NCI-H226 (cell line): Measurements from ENCODE around the gene MZB1.

Experiments
- DNase-seq: peaks from one replicate; pipeline ENCODE4 v3.0.0-alpha.2; 2015

The MZB1 gene, protein sequence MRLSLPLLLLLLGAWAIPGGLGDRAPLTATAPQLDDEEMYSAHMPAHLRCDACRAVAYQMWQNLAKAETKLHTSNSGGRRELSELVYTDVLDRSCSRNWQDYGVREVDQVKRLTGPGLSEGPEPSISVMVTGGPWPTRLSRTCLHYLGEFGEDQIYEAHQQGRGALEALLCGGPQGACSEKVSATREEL

DNA sequence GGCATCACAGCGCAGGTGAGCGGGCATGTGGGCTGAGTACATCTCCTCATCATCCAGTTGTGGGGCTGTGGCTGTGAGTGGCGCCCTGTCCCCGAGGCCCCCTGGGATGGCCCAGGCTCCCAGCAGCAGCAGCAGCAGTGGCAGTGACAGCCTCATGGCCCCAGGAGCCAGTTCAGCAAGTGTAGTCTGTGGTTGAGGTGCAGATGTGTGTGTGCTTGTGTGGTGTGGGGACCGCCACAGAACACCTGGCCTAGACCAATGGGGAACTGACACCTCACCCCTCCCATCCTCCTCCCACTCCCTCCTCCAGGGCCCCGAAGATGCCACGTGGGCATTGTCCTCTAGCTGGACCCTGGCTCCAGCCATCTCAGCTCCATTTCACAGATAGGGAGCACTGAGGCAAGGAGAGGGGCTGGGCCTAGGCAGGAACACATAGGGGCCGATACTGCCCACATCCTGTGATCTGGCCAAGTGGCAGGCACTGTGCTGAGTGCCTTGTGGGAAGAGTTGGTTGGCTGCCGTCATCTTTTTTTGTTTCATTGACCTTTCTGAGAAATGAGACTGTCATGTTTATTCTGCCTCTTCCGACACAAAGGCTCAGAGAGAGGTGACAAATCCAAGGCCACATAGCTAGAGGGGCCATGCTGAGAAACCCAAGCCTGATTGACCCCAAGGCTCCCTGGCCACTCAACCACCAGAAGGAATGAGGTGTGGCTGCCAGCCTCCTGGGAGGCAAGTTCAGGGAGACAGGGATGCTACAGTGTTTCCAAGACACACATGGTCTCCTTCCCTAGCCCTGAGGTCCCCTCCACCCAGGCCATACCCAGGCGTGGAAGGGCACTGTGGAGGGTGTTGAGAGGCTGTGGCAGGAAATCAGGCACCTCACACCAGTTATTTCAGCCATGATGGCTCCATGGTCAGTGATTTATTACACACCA is at the start of gene MZB1:
TSS of gene MZB1 (minus strand) at position 213 of the 938 bp plus-strand sequence. CDS start at position 156, 57 bp downstream.
- no peak for DNase-seq

DNA sequence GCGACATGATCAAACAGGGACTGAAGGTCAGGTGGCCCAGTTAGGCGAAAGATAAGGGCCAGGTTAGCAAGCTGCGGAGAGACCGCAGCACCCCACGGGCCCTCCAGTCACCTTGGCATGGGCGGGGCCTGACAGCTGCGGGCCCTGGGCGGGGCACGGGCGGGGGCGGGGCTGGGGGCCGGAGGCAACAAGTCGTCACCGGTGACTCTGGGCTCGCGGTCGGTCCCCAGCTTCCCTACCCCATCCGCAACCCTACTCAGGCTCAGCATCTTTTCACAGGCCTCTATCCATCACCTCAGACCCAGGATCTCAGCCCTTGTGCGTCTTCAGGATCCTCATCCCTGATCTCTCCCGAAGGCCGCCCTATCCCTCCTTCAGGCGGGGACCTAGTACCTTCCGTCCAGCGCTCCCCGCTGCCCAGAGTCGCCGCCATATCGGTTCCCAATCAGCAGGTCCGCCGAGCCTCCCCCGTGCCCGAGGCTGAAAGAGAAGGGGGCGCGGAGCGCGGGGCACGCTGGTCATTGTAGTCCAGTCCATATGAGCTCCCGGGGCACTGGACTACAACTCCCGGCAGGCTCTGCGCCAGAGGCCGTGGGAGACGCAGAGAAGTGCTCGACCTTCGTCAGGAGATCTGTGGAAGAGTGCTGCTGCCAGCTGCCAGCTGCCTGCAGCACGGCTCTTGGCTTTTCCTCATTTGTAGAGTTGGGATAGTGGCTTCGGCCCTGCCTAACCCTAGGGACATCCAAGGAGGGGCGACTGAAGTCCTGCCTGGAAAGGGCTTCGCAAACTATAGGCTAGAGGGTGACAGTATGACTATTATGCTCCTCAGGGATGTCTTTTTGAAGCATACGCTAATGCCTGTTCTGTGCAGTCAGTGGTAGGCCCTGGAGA is 49.5 kb upstream of the MZB1 start, which contains the start of gene DNAJC18:
TSS of gene DNAJC18 (minus strand) at position 513 of the 891 bp plus-strand sequence. CDS start at position 433, 80 bp downstream.
- DNase-seq: peak; percentile 77

DNA sequence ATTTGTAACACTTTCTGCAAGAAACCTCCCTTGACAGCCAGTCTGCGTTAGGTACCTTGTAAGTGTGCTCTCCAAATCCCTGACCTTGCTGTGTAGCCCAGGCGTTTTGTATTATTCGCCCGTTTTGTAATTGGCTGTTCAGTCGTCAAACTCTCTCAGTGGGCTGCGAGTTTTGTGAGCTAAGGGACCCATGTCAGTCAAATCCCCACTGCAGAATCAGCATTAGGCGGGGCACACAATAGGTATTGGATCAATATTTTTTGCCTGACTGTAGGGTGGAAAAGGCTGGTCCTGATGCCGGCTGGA is 48.9 kb upstream of the MZB1 start:
- no peak for DNase-seq

DNA sequence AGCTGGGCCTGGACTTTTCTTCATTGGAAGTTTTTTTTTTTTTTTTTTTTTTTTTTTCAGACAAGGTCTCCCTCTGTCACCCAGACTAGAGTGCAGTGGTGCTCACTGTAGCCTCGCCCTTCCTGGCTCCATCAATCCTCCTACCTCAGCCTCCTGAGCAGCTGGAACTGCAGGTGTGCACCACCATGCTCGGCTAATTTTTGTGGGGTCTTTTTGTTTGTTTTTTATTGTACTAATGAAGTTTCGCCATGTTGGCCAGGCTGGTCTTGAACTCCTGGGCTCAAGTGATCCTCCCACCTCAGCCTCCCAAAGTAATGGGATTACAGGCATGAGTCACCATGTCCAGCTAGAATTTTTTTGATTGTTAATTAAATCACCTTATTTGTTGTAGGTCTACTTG is 46.0 kb upstream of the MZB1 start:
- no peak for DNase-seq

DNA sequence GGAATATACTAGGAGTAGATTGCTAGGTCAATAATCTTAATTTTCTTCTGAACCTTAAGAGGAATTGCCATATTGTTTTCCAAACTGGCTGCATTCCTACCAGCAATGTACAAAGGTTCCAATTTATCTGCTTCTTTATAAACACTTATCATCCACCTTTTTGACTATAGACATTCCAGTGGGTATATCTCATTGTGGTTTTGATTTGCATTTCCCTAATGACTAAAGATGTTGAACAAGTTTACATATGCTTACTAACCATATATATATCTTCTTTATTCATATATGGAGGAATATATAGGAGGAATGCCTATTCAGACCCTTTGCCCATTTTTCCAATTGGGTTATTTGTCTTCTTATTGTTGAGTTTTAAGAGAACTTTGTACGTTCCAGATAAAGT is 42.0 kb upstream of the MZB1 start:
- no peak for DNase-seq

DNA sequence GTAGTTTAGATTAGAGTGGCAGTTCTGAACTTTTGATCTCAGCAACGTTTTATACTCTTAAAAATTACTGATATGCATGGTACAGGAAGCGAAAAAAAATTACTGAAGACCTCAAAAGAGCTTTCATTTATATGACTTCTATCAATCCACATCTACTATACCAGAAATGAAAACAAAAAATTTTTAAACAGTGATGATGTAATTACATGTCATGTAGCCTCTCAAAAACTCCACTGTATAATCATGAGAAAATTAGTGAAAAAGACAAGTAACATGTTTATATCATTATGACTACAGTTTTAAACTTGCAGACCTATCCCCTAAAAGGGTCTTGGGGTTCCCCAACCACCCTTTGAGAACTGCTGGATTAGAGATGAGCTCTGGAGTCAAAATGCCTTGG is 40.3 kb upstream of the MZB1 start:
- DNase-seq: no peak

DNA sequence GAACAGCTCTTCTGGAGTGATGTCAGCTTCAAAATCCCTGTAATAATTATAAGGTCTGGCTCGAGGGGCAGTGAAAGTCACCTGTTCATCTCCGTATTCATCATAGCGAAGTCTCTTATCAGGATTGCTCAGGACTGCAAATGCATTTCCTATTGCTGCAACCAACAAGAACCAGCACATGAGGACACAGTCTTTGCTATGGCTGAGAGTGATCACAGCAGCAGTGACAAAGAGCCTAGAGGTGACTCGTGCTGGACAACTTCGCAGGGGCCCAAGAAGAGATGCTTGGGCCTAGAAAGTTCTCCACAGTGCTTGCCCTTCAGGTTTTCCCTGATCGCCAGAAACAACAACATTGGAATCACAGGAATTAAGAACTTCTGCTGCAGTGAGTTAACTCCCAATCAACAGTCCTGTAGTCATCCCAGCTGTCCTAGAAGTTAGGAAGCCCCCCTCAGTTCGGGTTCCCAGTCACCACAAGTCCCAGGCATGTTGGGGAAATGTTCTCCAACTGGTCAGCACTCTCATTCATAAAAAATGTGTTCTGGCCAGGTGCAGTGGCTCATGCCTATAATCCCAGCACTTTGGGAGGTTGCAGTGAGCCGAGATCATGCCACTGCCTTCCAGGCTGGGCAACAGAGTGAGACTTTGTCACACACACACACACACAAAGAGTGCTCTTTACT is 36.6 kb upstream of the MZB1 start:
- no peak for DNase-seq

DNA sequence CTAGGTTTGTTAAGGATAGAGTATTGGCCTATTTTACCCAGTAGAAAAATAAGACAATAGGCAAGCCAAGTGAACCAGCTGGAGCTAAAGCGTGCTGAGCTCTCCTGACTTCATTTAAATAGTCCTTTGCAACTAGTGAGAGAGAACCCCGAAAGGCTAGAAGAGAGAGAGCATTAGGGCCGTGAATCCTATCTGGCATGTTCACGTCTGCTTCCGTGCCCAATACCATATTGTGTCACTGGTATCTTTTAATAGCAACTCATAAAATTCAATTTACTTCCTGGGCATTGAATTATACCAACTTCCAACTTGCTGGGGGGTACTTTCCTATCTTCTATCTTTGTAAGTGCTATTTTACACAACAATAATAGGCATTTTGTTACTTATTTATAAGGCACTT is 35.8 kb upstream of the MZB1 start:
- no peak for DNase-seq

DNA sequence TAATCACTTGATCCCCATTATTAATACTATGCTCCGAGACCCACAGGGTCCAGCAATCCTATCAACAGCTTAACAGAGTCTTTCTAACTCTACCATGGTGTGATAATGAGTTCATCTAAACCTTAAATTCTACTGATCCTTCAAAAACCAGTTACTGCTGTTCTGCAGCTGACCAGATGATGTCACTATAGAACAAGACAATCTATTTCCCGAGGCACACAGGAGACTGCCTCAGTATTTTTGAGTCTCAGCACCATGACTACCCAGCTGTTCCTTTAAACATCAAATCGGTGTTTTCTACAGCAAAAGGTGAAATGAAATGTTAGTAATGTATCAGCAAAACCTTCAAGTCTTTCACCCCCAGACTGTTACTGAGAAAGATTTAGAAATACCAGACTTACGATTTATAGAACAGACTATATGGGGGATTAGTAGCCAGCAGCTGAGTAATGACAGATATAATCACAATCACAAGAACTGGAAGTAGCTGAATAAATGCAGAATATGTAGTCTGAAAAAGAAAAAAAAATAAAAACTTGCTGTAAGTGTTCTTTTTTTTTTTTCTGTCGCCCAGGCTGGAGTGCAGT is 32.7 kb upstream of the MZB1 start:
- DNase-seq: peak; percentile 41

DNA sequence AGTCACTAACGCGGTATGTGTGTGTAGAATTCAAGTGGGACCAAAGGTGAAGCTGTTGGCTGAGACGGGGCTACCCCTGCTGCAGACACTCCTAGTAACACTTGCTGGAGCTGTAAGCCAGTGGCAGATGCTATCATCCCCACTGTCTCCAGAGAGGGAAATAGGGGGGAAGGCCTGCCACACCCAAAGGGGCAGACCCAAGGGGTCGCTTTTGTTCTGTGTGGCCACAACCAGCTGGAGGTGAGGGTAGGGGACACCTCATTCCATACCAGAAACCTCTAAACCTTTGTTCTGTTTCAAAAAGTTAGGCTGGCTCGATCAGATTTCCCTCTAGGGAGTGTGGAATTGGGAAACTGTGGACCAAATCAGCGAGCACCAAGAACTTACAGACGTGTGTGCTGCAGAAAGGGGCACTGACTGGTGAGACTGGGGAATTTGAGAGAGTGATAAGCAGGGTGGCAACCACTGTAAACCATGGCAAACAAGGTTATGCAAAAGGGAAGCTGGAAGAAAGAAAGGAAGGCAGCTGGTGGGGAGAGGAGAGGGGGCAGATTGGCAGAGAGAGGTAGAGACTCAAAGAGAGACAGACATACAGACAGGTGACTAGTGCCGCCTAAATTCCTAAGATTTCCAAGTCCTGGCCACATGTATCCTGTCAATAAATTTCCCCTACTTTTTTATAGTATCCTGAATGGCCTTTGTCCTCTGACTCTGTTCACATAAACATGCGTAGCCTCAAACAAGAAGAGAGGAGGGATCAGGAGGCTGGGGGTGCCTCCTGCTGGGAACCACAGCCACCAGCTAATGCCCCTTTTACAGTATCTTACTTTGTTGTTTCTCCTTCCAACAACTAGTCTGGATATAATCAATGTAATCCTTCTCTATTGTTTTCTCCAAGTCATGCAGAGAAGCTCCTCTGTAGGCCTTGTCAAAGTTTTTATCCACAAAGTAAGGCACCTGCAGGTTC is 29.8 kb upstream of the MZB1 start:
- DNase-seq: no peak

DNA sequence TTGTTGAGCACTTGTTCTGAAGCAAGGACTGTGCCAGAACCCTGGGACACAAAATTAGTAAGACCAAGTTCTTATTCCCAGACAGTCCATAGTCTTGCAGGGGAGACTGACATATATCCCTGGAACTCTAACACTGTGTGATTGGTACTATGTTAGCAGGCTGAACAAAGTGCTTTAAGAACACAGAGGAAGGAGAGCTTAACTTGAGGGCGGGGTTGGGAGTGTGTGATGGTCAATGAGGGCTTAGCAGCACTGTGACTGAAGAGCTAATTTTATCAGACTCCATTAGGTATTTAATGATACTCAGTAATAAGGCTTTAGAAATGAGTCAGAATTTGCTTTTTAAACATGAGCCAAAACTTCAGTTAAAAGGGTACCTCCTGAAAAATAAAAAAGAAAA is 29.1 kb upstream of the MZB1 start:
- DNase-seq: no peak

DNA sequence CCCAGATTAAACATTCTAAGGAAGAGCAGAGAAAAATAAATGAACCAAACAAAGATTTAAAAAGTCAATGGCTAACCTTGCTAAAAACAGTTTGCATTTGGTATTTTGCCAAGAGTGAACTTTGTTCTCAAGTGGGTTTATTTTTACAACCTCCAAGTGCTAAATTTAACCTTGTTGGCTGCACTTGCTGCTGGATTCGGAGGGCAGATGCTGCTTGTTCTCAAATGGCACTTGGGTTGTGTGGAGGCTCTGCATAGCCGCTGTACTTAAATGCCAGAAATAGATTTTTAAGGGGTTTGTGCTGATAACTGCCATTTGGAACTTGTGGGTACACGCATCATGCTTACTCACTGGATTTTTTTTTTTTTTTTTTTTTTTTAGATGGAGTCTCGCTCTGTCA is 27.5 kb upstream of the MZB1 start:
- no peak for DNase-seq

DNA sequence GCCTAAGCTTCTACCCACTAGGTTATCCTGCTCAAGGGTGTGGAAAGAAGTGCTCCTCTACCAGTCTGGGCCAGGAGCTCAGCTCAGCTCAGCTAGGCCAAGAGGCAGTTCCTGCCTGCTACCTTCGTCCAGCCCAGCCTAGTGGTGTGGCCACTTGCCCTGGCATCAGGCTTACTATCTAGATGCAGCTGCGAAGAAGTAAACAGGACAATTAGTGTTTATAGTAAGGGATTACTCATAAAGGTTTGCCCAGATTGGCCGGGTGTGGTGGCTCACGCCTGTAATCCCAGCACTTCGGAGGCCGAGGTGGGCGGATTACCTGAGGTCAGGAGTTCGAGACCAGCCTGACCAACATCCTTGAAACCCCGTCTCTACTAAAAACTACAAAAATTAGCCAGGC is 26.9 kb upstream of the MZB1 start:
- no peak for DNase-seq

DNA sequence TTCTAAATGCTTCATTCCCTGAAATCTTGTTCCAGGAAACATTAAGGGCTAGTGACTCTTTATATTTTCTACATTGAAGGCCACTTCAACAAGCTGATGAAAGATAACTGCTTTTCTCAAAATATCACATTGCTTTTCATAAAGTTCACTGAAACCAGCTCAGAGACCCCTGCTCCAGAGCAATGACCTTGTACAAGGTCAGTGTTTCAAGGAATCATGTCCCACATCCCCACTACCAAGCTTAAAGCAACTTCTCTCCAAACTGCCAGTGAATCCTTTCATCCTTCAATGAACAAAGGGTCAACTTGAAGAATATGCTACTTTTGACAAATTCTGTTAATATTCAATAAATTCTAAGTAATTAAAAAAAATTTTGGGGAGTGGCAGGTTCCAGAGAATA is 26.2 kb upstream of the MZB1 start:
- no peak for DNase-seq

DNA sequence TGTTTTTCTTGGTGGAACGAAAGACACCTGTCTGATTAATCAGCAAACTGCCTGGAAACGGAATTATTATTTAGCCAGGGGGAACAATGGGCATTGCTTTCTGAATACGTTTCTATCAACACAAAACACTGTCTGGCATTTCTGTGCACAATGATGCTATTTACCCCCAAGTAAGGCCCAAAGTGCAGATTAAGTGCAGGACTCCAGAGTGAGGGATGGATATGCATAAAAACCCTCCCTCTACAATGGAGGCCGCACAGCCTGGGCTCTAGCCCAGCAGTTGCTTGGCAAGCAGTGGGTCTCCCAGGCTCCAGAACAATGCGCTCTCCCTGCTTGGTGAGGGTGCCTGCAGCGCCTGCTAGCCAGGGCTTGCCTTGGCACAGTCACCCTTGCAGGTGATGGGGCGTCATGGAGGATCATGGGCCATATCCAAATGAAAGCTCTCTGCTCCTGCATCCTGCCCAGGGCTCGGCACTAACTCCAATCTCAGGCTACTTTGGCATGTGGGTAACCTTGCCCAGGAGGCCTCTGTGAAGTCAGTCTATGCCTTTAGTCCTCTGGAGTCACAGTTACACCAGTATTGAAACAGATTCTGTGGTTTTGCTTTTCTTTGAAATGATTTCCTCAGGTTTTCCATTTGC is 25.6 kb upstream of the MZB1 start:
- DNase-seq: no peak

DNA sequence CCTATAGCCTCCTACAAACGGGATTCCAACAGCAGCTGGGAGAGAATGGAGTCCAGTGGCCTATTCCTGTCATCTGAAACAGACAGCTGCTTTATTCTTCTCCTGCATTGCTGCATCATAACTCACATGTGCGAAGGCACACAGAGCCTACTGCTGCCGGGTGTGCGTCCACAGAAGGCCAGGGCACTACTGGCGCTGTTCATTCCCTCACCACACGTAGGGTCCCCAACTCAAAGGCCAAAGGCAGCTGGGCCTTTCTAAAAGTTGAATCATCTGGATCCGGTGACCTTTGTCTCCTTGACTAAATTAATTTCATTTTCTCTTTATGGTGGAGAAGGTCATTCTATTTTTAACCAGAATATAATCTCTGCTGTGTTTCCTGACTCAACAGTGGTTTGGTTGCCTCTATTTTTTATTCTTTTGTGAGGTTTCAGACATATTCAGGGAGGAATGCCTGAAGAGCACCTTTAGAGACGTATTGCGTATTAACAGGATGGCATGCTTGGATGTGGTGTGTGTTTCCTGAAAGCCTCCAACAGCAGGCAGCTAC is 24.9 kb upstream of the MZB1 start:
- no peak for DNase-seq

DNA sequence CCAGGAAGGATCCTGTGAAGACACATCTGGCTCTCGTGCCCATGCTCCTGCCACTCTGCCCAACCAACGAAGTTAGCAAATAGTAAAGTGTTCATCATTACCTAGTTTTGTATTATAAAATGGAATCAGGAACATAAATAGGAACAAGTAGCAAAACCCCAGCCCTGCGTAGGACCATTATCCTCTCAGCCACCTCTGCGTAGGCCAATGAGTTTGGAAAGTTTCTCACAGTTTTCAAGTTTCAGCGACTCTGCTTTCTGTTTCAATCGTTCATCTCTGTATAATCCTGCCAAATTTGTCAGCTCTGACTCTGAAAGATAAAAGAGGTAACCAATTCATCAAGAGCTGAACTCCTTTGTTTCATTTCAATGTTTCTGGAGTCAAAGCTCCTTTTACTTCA is 24.2 kb upstream of the MZB1 start:
- DNase-seq: no peak

DNA sequence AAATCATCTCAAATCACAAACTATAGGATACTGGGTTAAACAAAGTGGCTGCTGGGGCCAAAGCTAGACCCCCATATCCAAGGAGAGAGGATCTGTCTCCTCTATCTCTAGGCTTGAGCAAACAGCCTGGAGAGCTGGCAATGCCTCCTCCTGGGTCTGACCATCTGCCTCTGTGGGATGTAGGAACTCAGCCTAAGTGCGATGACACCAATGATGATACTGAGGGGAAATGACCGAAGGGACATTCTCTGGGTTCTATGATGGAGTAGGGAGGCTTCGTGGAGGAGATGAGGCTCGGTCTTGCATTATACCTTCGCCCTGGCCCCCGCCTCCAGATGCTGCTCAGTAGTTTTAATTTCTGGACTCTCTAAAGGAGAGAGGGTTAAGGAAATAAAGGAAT is 23.4 kb upstream of the MZB1 start:
- no peak for DNase-seq

DNA sequence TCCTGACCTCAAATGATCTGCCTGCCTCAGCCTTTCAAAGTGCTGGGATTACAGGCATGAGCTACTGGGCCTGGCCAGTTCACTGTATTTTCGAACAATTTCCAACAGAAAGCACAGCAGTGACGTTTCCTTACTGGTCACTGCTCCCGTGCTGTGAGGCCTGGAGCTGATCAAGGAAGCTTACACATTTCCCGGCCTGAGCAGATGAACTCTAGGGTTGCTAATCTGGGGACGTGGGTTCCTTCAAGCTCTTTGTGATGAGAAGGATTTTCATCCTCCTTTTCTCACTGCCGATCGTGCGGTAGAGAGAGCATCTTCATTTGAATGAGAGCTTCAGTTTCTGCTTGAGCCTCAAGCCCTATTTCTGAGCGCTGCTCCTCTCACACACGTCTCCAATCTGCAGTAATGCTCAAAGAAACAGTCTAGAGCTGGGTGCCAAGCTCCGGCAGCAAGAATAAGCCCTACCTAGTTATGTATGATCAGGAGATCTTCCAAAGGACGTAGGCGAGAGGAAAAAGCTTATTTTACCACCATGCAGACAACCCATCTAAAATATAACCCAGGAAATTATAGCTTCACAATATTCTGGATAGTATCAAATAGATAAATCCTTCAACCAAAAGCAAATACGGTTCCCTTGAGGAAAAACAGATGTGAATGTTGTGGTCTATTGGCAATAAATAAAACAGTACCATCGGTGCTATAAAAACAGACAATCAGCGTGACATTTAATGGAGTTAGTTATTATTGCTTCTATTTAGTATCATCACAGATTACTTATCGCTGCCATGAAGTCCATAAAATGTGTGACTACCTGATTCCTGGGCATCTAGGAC is 21.5 kb upstream of the MZB1 start:
- DNase-seq: no peak
